Measurements from ENCODE around the gene ARMC2. TPM values are rescaled to one million over a fixed set of nuclear protein-coding genes. Genes with fewer than 3 reads are reported as not detected.

ARMC2 gene
- total and polyA plus RNA-seq, 2 donors (not counting 3 experiments of a cell fraction or from before 2014, with no cell fraction given), result 1.7 to 3.7 TPM

- Histone ChIP-seq H3K9ac (replicated peaks; ENCODE audit: extremely low read depth, insufficient read depth, low read length) (no peak overlapping the region), H4K20me1 (replicated peaks; ENCODE audit: control insufficient read depth, extremely low read depth, insufficient read depth, low read length) (no peaks in the 10 kb centered on the region), H3K4me1 (ENCODE audit: control insufficient read depth, extremely low read depth, insufficient read depth, low read length) (no peaks in the 10 kb centered on the region), H3K79me2 (ENCODE audit: control insufficient read depth, insufficient read depth, low read length) (no peaks in the 10 kb centered on the region), H3K27ac (ENCODE audit: insufficient read depth, low read depth, low read length) (no peak overlapping the region), H3K9me1 (replicated peaks; ENCODE audit: control insufficient read depth, extremely low read depth, insufficient read depth, low read length) (no peaks in the 10 kb centered on the region), H3K36me3 (ENCODE audit: control insufficient read depth in 2 of 2, extremely low read depth in 1 of 2, insufficient read depth in 2 of 2, low read length in 2 of 2) (no peaks in the 10 kb centered on the region), H3K27me3 (ENCODE audit: control insufficient read depth in 2 of 2, insufficient read depth in 2 of 2, low read length in 2 of 2) (no peaks in the 10 kb centered on the region), H2AFZ (ENCODE audit: low read depth, low read length) (no peak overlapping the region), H3K9me3 (replicated peaks; ENCODE audit: control insufficient read depth, insufficient read depth, low read length) (no peaks in the 10 kb centered on the region), H3K4me3 (replicated peaks in 1 of 3; ENCODE audit: insufficient read depth in 1 of 3, low read depth in 1 of 3, low read length in 3 of 3) (no peak overlapping the region), H3K4me2 (ENCODE audit: insufficient read depth, low read length) (no peak overlapping the region)
- POLR2A ChIA-PET, result no interaction called here
- FAIRE-seq (no peak), DNase-seq (ENCODE audit: low read depth, low spot score) (no peak)
- CTCF ChIA-PET, result no interaction called here
- TF ChIP-seq POLR2A (IDR thresholded peaks at IDR 0.05; ENCODE audit: low read depth, low read length), result no peak
- no peak for TF ChIP-seq JUN (IDR thresholded peaks at IDR 0.05; ENCODE audit: borderline replicate concordance, insufficient read depth, insufficient read length, low read depth)
- no peak for TF ChIP-seq GATA2 (IDR thresholded peaks at IDR 0.05; ENCODE audit: insufficient read depth, insufficient read length, low read depth, low read length)
- TF ChIP-seq EZH2 (IDR thresholded peaks at IDR 0.05; ENCODE audit: borderline replicate concordance, low read depth, low read length, severe bottlenecking), result no peak
- TF ChIP-seq CTCF (IDR thresholded peaks at IDR 0.05; ENCODE audit: extremely low read depth in 1 of 2, insufficient read depth in 1 of 2, low read depth in 1 of 2, low read length in 2 of 2), result no peak
- no peak for TF ChIP-seq POLR2AphosphoS5 (IDR thresholded peaks at IDR 0.05; ENCODE audit: insufficient read depth, low read depth, low read length)
- no peak for TF ChIP-seq MAX (IDR thresholded peaks at IDR 0.05; ENCODE audit: insufficient read depth, insufficient read length)
- no peak for TF ChIP-seq MYC (IDR thresholded peaks at IDR 0.05; ENCODE audit: low read depth, low read length)
- TF ChIP-seq FOS (IDR thresholded peaks at IDR 0.05; ENCODE audit: borderline replicate concordance, insufficient read depth, low read length), result no peak
- BruUV-seq (replicated peaks), result no TSS peak
- dilution Hi-C loops (cut with MboI; ENCODE audit: extremely low pct_ligation_motif_present, low sequenced_read_pairs), result no loop called here
- intact Hi-C loops (cut with micrococcal nuclease), result no loop called here
Observed at GRCh38 chr6:108952776-108953486, 104.7 kb downstream of the ARMC2 start.
